GM23338 (cell line): ENCODE data around the gene SRRT. TPM values are rescaled to one million over a fixed set of nuclear protein-coding genes. Genes with fewer than 3 reads are reported as not detected.

Experiments
- ATAC-seq: fragments of 200-7000 bp; cut with Tn5 transposase; 3 replicates; pipeline ENCODE4 v1.9.1; 2020
- DNase-seq: peaks from one replicate; pipeline ENCODE4 v3.0.0-alpha.2; 2015; ENCODE audit warnings: low spot score
- H2AFZ ChIP-seq: fragments of 200-600 bp; sonication (generic); 2 replicates; pipeline ENCODE4 v1.8.0; 2016; ENCODE audit warnings: antibody characterized with exemption, mild to moderate bottlenecking, moderate library complexity
- H3F3A ChIP-seq: fragments of 200-600 bp; sonication (generic); replicated peaks from 2 replicates; pipeline ENCODE4 v1.8.0; 2017; ENCODE audit warnings: antibody characterized with exemption, mixed run types, low read depth
- H3K27ac ChIP-seq: fragments of 200-600 bp; sonication (generic); 2 replicates; pipeline ENCODE4 v1.6.1; 2016; ENCODE audit warnings: low read depth
- H3K27me3 ChIP-seq: fragments of 200-600 bp; sonication (generic); 2 replicates; pipeline ENCODE4 v1.8.0; 2016; ENCODE audit warnings: mild to moderate bottlenecking, mixed run types, moderate library complexity; ENCODE audit not compliant: insufficient read depth
- H3K36me3 ChIP-seq: fragments of 200-600 bp; sonication (generic); 2 replicates; pipeline ENCODE4 v1.8.0; 2016; ENCODE audit warnings: mild to moderate bottlenecking; ENCODE audit not compliant: insufficient read depth
- H3K4me1 ChIP-seq: fragments of 200-600 bp; sonication (generic); 2 replicates; pipeline ENCODE4 v1.8.0; 2016; ENCODE audit warnings: mild to moderate bottlenecking, moderate library complexity; ENCODE audit not compliant: insufficient read depth
- H3K4me2 ChIP-seq: fragments of 200-600 bp; sonication (generic); 2 replicates; pipeline ENCODE4 v1.7.1; 2017; ENCODE audit warnings: mixed run types
- H3K4me3 ChIP-seq: fragments of 200-600 bp; sonication (generic); 2 replicates; pipeline ENCODE4 v1.6.1; 2016; ENCODE audit warnings: mixed run types
- H3K79me2 ChIP-seq: fragments of 200-600 bp; sonication (generic); replicated peaks from 2 replicates; pipeline ENCODE4 v1.8.0; 2017; ENCODE audit warnings: mild to moderate bottlenecking; ENCODE audit not compliant: insufficient read depth
- H3K9me2 ChIP-seq: fragments of 200-600 bp; sonication (generic); 2 replicates; pipeline ENCODE4 v1.8.0; 2017; ENCODE audit not compliant: insufficient read depth
- H4K20me1 ChIP-seq: fragments of 200-600 bp; sonication (generic); replicated peaks from 2 replicates; pipeline ENCODE4 v1.8.0; 2017; ENCODE audit warnings: mild to moderate bottlenecking; ENCODE audit not compliant: insufficient read depth
- H3K27ac Mint-ChIP-seq: 2 replicates; pipeline ENCODE4 v1.8.0; 2020; ENCODE audit warnings: inconsistent platforms, mild to moderate bottlenecking, moderate library complexity, mixed read lengths
- H3K27me3 Mint-ChIP-seq: 3 replicates; pipeline ENCODE4 v1.8.0; 2022; ENCODE audit warnings: low read depth, mild to moderate bottlenecking, moderate library complexity, mixed read lengths, inconsistent platforms; ENCODE audit not compliant: insufficient read depth, poor library complexity
- H3K36me3 Mint-ChIP-seq: 3 replicates; pipeline ENCODE4 v1.8.0; 2021; ENCODE audit warnings: low read depth, mild to moderate bottlenecking, inconsistent platforms, moderate library complexity, mixed read lengths
- H3K4me1 Mint-ChIP-seq: 3 replicates; pipeline ENCODE4 v1.8.0; 2020; ENCODE audit warnings: mild to moderate bottlenecking, inconsistent platforms, mixed read lengths
- H3K4me3 Mint-ChIP-seq: 3 replicates; pipeline ENCODE4 v1.8.0; 2021; ENCODE audit warnings: moderate library complexity, mild to moderate bottlenecking, inconsistent platforms, mixed read lengths
- H3K9me3 Mint-ChIP-seq: 3 replicates; pipeline ENCODE4 v1.8.0; 2020; ENCODE audit warnings: moderate library complexity, mild to moderate bottlenecking, inconsistent platforms, mixed read lengths
- CREB1 ChIP-seq: fragments of 250-450 bp; sonication (Bioruptor Pico); IDR thresholded peaks from 2 replicates; pipeline ENCODE4 v1.5.0; 2020; ENCODE audit warnings: low read depth, mild to moderate bottlenecking, moderate library complexity
- EZH2 ChIP-seq: fragments of 200-600 bp; sonication (generic); IDR thresholded peaks from one replicate; pipeline ENCODE4 v1.8.0; 2017; ENCODE audit warnings: antibody characterized with exemption, mild to moderate bottlenecking, low read depth; ENCODE audit not compliant: unreplicated experiment
- EZH2phosphoT487 ChIP-seq: fragments of 200-600 bp; sonication (generic); IDR thresholded peaks from one replicate; pipeline ENCODE4 v1.8.1; 2018; ENCODE audit warnings: antibody characterized with exemption; ENCODE audit not compliant: unreplicated experiment
- JUNB ChIP-seq: IDR thresholded peaks from one replicate; pipeline ENCODE4 v1.6.1; 2016; ENCODE audit warnings: antibody characterized with exemption; ENCODE audit not compliant: unreplicated experiment
- NANOG ChIP-seq: IDR thresholded peaks from 2 replicates; pipeline ENCODE4 v1.6.1; 2016; ENCODE audit warnings: antibody characterized with exemption, borderline replicate concordance
- POLR2AphosphoS5 ChIP-seq: IDR thresholded peaks from 2 replicates; pipeline ENCODE4 v1.6.1; 2016; ENCODE audit warnings: antibody characterized with exemption, low read depth
- STAT1 ChIP-seq: IDR thresholded peaks from one replicate; pipeline ENCODE4 v1.6.1; 2016; ENCODE audit warnings: antibody characterized with exemption; ENCODE audit not compliant: unreplicated experiment
- ZNF114 ChIP-seq: fragments of 250-450 bp; sonication (Bioruptor Pico); IDR thresholded peaks from 2 replicates; pipeline ENCODE4 v1.5.0; 2020; ENCODE audit warnings: mild to moderate bottlenecking, moderate library complexity
- ZNF331 ChIP-seq: fragments of 250-450 bp; sonication (Bioruptor Pico); IDR thresholded peaks from 2 replicates; pipeline ENCODE4 v1.5.0; 2020; ENCODE audit warnings: low read depth, mild to moderate bottlenecking, moderate library complexity
- polyA plus RNA-seq: library from polyadenylated mRNA; unstranded; fragments of >200 nt; fragmentation: Nextera tagmentation; extraction: Ambion mirVana; gene quantifications from 2 replicates; pipeline ENCODE4 v1.2.1, GENCODE V29; 2016
- total RNA-seq: library from RNA; depleted of rRNA; stranded (reverse); fragments of >200 nt; shearing (Covaris generic); gene quantifications from 2 replicates; pipeline ENCODE4 v1.2.3, GENCODE V29; 2014
- TF ChIP-seq, protein P1 (sequence below): IDR thresholded peaks from one replicate; pipeline ENCODE4 v1.6.1; 2018; ENCODE audit warnings: antibody characterized with exemption; ENCODE audit not compliant: unreplicated experiment
- TF ChIP-seq, protein P2 (sequence below): fragments of 250-450 bp; sonication (Bioruptor Pico); IDR thresholded peaks from 2 replicates; pipeline ENCODE4 v1.5.0; 2020; ENCODE audit warnings: mild to moderate bottlenecking, moderate library complexity
- TF ChIP-seq, protein P3 (sequence below): IDR thresholded peaks from 2 replicates; pipeline ENCODE4 v1.6.1; 2016; ENCODE audit warnings: antibody characterized with exemption
- TF ChIP-seq, protein P4 (sequence below), 2 experiments: fragments of 200-600 bp in 1 of 2; sonication (generic) in 1 of 2; conservative IDR thresholded peaks; 2 replicates each; pipeline versions ENCODE4 v1.5.1 to v1.6.1; 2016 to 2017; ENCODE audit warnings: antibody characterized with exemption in 2 of 2, low read depth in 2 of 2, mild to moderate bottlenecking in 2 of 2, moderate library complexity in 1 of 2

The SRRT gene
- total and polyA plus RNA-seq, 2 experiments from 2014 or later = 113 to 140 TPM

DNA sequence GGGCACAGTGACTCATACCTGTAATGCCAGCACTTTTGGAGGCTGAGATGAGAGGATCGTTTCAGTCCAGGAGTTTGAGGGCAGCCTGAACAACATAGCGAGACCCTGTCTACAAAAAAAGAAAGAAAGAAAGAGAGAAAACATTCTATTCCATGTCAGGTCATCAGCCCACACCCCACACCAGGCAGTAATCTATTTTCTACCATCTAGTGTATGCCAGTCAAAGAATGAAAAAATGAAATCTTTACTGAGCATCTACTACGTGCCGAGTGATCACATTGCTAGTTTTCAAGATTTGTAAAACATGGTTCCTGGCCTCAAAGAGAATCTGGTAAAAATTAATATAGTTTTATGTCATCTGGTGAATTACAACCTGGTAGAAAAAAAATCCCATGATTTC lies 44.5 kb upstream of the SRRT start:
- H3K9me3 Mint-ChIP-seq = peaks cover 2% of the 10 kb centered on the region; the same call in 1 of the 3 replicates
- H3K79me2 ChIP-seq = peaks cover 42% of the 10 kb centered on the region
- H3K4me3 Mint-ChIP-seq = no peak overlapping the region

More for the DNA sequence above, 44.5 kb upstream of the SRRT start:
- H3K4me1 ChIP-seq = peaks cover 10% of the 10 kb centered on the region
- DNase-seq (no peak), ATAC-seq (no peak)
- H3K36me3 Mint-ChIP-seq = peaks cover 16% of the 10 kb centered on the region
- H3K27me3 Mint-ChIP-seq = peaks cover 24% of the 10 kb centered on the region
- TF ChIP-seq, protein P1, sequence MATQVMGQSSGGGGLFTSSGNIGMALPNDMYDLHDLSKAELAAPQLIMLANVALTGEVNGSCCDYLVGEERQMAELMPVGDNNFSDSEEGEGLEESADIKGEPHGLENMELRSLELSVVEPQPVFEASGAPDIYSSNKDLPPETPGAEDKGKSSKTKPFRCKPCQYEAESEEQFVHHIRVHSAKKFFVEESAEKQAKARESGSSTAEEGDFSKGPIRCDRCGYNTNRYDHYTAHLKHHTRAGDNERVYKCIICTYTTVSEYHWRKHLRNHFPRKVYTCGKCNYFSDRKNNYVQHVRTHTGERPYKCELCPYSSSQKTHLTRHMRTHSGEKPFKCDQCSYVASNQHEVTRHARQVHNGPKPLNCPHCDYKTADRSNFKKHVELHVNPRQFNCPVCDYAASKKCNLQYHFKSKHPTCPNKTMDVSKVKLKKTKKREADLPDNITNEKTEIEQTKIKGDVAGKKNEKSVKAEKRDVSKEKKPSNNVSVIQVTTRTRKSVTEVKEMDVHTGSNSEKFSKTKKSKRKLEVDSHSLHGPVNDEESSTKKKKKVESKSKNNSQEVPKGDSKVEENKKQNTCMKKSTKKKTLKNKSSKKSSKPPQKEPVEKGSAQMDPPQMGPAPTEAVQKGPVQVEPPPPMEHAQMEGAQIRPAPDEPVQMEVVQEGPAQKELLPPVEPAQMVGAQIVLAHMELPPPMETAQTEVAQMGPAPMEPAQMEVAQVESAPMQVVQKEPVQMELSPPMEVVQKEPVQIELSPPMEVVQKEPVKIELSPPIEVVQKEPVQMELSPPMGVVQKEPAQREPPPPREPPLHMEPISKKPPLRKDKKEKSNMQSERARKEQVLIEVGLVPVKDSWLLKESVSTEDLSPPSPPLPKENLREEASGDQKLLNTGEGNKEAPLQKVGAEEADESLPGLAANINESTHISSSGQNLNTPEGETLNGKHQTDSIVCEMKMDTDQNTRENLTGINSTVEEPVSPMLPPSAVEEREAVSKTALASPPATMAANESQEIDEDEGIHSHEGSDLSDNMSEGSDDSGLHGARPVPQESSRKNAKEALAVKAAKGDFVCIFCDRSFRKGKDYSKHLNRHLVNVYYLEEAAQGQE = no peak
- TF ChIP-seq EZH2phosphoT487 (no peak), ZNF114 (CRISPR knock-in tag) (no peak), EZH2 (no peak), JUNB (no peak), STAT1 (no peak), CREB1 (no peak), NANOG (no peak), POLR2AphosphoS5 (no peak), ZNF331 (no peak)
- TF ChIP-seq, protein P2, sequence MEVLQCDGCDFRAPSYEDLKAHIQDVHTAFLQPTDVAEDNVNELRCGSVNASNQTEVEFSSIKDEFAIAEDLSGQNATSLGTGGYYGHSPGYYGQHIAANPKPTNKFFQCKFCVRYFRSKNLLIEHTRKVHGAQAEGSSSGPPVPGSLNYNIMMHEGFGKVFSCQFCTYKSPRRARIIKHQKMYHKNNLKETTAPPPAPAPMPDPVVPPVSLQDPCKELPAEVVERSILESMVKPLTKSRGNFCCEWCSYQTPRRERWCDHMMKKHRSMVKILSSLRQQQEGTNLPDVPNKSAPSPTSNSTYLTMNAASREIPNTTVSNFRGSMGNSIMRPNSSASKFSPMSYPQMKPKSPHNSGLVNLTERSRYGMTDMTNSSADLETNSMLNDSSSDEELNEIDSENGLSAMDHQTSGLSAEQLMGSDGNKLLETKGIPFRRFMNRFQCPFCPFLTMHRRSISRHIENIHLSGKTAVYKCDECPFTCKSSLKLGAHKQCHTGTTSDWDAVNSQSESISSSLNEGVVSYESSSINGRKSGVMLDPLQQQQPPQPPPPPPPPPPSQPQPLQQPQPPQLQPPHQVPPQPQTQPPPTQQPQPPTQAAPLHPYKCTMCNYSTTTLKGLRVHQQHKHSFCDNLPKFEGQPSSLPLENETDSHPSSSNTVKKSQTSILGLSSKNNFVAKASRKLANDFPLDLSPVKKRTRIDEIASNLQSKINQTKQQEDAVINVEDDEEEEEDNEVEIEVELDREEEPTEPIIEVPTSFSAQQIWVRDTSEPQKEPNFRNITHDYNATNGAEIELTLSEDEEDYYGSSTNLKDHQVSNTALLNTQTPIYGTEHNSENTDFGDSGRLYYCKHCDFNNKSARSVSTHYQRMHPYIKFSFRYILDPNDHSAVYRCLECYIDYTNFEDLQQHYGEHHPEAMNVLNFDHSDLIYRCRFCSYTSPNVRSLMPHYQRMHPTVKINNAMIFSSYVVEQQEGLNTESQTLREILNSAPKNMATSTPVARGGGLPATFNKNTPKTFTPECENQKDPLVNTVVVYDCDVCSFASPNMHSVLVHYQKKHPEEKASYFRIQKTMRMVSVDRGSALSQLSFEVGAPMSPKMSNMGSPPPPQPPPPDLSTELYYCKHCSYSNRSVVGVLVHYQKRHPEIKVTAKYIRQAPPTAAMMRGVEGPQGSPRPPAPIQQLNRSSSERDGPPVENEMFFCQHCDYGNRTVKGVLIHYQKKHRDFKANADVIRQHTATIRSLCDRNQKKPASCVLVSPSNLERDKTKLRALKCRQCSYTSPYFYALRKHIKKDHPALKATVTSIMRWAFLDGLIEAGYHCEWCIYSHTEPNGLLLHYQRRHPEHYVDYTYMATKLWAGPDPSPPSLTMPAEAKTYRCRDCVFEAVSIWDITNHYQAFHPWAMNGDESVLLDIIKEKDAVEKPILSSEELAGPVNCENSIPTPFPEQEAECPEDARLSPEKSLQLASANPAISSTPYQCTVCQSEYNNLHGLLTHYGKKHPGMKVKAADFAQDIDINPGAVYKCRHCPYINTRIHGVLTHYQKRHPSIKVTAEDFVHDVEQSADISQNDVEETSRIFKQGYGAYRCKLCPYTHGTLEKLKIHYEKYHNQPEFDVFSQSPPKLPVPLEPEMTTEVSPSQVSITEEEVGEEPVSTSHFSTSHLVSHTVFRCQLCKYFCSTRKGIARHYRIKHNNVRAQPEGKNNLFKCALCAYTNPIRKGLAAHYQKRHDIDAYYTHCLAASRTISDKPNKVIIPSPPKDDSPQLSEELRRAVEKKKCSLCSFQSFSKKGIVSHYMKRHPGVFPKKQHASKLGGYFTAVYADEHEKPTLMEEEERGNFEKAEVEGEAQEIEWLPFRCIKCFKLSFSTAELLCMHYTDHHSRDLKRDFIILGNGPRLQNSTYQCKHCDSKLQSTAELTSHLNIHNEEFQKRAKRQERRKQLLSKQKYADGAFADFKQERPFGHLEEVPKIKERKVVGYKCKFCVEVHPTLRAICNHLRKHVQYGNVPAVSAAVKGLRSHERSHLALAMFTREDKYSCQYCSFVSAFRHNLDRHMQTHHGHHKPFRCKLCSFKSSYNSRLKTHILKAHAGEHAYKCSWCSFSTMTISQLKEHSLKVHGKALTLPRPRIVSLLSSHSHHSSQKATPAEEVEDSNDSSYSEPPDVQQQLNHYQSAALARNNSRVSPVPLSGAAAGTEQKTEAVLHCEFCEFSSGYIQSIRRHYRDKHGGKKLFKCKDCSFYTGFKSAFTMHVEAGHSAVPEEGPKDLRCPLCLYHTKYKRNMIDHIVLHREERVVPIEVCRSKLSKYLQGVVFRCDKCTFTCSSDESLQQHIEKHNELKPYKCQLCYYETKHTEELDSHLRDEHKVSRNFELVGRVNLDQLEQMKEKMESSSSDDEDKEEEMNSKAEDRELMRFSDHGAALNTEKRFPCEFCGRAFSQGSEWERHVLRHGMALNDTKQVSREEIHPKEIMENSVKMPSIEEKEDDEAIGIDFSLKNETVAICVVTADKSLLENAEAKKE (CRISPR knock-in tag) = no peak
- TF ChIP-seq, protein P3, sequence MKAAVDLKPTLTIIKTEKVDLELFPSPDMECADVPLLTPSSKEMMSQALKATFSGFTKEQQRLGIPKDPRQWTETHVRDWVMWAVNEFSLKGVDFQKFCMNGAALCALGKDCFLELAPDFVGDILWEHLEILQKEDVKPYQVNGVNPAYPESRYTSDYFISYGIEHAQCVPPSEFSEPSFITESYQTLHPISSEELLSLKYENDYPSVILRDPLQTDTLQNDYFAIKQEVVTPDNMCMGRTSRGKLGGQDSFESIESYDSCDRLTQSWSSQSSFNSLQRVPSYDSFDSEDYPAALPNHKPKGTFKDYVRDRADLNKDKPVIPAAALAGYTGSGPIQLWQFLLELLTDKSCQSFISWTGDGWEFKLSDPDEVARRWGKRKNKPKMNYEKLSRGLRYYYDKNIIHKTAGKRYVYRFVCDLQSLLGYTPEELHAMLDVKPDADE = no peak
- TF ChIP-seq, protein P4, sequence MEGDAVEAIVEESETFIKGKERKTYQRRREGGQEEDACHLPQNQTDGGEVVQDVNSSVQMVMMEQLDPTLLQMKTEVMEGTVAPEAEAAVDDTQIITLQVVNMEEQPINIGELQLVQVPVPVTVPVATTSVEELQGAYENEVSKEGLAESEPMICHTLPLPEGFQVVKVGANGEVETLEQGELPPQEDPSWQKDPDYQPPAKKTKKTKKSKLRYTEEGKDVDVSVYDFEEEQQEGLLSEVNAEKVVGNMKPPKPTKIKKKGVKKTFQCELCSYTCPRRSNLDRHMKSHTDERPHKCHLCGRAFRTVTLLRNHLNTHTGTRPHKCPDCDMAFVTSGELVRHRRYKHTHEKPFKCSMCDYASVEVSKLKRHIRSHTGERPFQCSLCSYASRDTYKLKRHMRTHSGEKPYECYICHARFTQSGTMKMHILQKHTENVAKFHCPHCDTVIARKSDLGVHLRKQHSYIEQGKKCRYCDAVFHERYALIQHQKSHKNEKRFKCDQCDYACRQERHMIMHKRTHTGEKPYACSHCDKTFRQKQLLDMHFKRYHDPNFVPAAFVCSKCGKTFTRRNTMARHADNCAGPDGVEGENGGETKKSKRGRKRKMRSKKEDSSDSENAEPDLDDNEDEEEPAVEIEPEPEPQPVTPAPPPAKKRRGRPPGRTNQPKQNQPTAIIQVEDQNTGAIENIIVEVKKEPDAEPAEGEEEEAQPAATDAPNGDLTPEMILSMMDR (conservative IDR thresholded peaks at IDR 0.05; ENCODE audit: low read depth in 2 of 2) = no peak
- peaks cover 19% of the 10 kb centered on the region for H3K4me1 Mint-ChIP-seq
- peaks cover 8% of the 10 kb centered on the region for H3F3A ChIP-seq
- no peaks in the 10 kb centered on the region for H3K9me2 ChIP-seq
- no peak overlapping the region for H2AFZ ChIP-seq
- H3K36me3 ChIP-seq = no peaks in the 10 kb centered on the region
- no peaks in the 10 kb centered on the region for H3K27me3 ChIP-seq
- H3K27ac ChIP-seq = peak overlapping the region; percentile 23; the same call in 1 of the 2 replicates
- H4K20me1 ChIP-seq = peaks cover 10% of the 10 kb centered on the region
- H3K4me3 ChIP-seq = no peak overlapping the region
- H3K27ac Mint-ChIP-seq = no peak overlapping the region
- H3K4me2 ChIP-seq = no peak overlapping the region
